HG02571 (cell line): ENCODE results near the gene ARL15.

Experiments
- ATAC-seq: cut with Tn5 transposase; IDR thresholded peaks from one replicate; pipeline ENCODE4 v1.9.1; 2021; ENCODE audit warnings: mild to moderate bottlenecking, moderate library complexity; ENCODE audit not compliant: unreplicated experiment

The ARL15 gene

GRCh38 chr5:53917095-53917494 lies 393.3 kb downstream of the ARL15 start:
- no peak for ATAC-seq

- ATAC-seq, result no peak
Measured at GRCh38 chr5:53915120-53915519, 395.3 kb downstream of the ARL15 start.

- ATAC-seq, result no peak
Measured at GRCh38 chr5:53913941-53914340, 396.4 kb downstream of the ARL15 start.

- no peak for ATAC-seq
Measured at GRCh38 chr5:53908757-53909156, 401.6 kb downstream of the ARL15 start.

- no peak for ATAC-seq
Measured at GRCh38 chr5:53907827-53908226, 402.5 kb downstream of the ARL15 start.

- ATAC-seq, result no peak
Measured at GRCh38 chr5:53906736-53907135, 403.6 kb downstream of the ARL15 start.

- no peak for ATAC-seq
Measured at GRCh38 chr5:53902296-53902907, 408.0 kb downstream of the ARL15 start.

- ATAC-seq, result no peak
Measured at GRCh38 chr5:53900677-53901076, 409.7 kb downstream of the ARL15 start.

GRCh38 chr5:53895091-53895683 lies 415.2 kb downstream of the ARL15 start:
- no peak for ATAC-seq

- no peak for ATAC-seq
Measured at GRCh38 chr5:53893626-53894025, 416.7 kb downstream of the ARL15 start.

- ATAC-seq, result no peak
Measured at GRCh38 chr5:53892224-53892623, 418.1 kb downstream of the ARL15 start.

- no peak for ATAC-seq
Measured at GRCh38 chr5:53891159-53891558, 419.2 kb downstream of the ARL15 start.

GRCh38 chr5:53890490-53890889 lies 419.9 kb downstream of the ARL15 start:
- no peak for ATAC-seq

- ATAC-seq, result no peak
Measured at GRCh38 chr5:53884844-53885243, 425.5 kb downstream of the ARL15 start.

- no peak for ATAC-seq
Measured at GRCh38 chr5:53884417-53884816, 426.0 kb downstream of the ARL15 start.

- ATAC-seq, result no peak
Measured at GRCh38 chr5:53882676-53883031, 427.7 kb downstream of the ARL15 start.

GRCh38 chr5:53882006-53882675 lies 428.2 kb downstream of the ARL15 start:
- no peak for ATAC-seq

- ATAC-seq, result no peak
Measured at GRCh38 chr5:53879708-53880323, 430.6 kb downstream of the ARL15 start.

- ATAC-seq, result no peak
Measured at GRCh38 chr5:53878015-53878414, 432.4 kb downstream of the ARL15 start.

- ATAC-seq, result no peak
Measured at GRCh38 chr5:53877243-53877642, 433.1 kb downstream of the ARL15 start.

- no peak for ATAC-seq
Measured at GRCh38 chr5:53874409-53874808, 436.0 kb downstream of the ARL15 start.

- ATAC-seq, result no peak
Measured at GRCh38 chr5:53873235-53873634, 437.1 kb downstream of the ARL15 start.
